ENCODE measurements around the gene SREK1.

Gene SREK1

GRCh38 chr5:66142417-66142816 is 1.7 kb upstream of the SREK1 start:
- Mint-ChIP-seq H3K9me3 (no peaks in the 10 kb centered on the region), H3K4me3 (peak overlapping the region; percentile 99), H3K36me3 (ENCODE audit: insufficient read depth) (peaks cover 21% of the 10 kb centered on the region), H3K4me1 (peaks cover 12% of the 10 kb centered on the region), H3K27me3 (no peaks in the 10 kb centered on the region), H3K27ac (ENCODE audit: low read depth) (peak overlapping the region; percentile 100)
- DNase-seq (ENCODE audit: low spot score in 2 of 2) (no peak), ATAC-seq (replicated peaks; ENCODE audit: extremely low read depth, poor library complexity, severe bottlenecking) (no peak)

GRCh38 chr5:66143473-66144073 is 527 bp upstream of the SREK1 start:
- Mint-ChIP-seq H3K4me1 (peaks cover 19% of the 10 kb centered on the region), H3K36me3 (ENCODE audit: insufficient read depth) (peaks cover 21% of the 10 kb centered on the region), H3K9me3 (no peaks in the 10 kb centered on the region), H3K27me3 (no peaks in the 10 kb centered on the region), H3K4me3 (peak overlapping the region; percentile 99), H3K27ac (ENCODE audit: low read depth) (peak overlapping the region; percentile 100)
- ATAC-seq (replicated peaks; ENCODE audit: extremely low read depth, poor library complexity, severe bottlenecking) (no peak), DNase-seq (ENCODE audit: low spot score in 2 of 2) (no peak)

- Mint-ChIP-seq H3K9me3 (no peaks in the 10 kb centered on the region), H3K4me1 (peaks cover 30% of the 10 kb centered on the region), H3K36me3 (ENCODE audit: insufficient read depth) (peaks cover 21% of the 10 kb centered on the region), H3K27ac (ENCODE audit: low read depth) (peak overlapping the region; percentile 100), H3K27me3 (no peaks in the 10 kb centered on the region), H3K4me3 (peak overlapping the region; percentile 99)
- ATAC-seq (replicated peaks; ENCODE audit: extremely low read depth, poor library complexity, severe bottlenecking) (peak; percentile 59), DNase-seq (ENCODE audit: low spot score in 2 of 2) (no peak)
Observed at GRCh38 chr5:66144834-66145390, 812 bp downstream of the SREK1 start.

GRCh38 chr5:66145737-66146136 is 1.6 kb downstream of the SREK1 start:
- peaks cover 38% of the 10 kb centered on the region for H3K4me1 Mint-ChIP-seq
- H3K27me3 Mint-ChIP-seq = no peaks in the 10 kb centered on the region
- DNase-seq (ENCODE audit: low spot score in 2 of 2) (no peak), ATAC-seq (replicated peaks; ENCODE audit: extremely low read depth, poor library complexity, severe bottlenecking) (no peak)
- no peaks in the 10 kb centered on the region for H3K9me3 Mint-ChIP-seq
- peaks cover 24% of the 10 kb centered on the region for H3K36me3 Mint-ChIP-seq (ENCODE audit: insufficient read depth)
- peak overlapping the region; percentile 99 for H3K4me3 Mint-ChIP-seq
- peak overlapping the region; percentile 100 for H3K27ac Mint-ChIP-seq (ENCODE audit: low read depth)

- no peaks in the 10 kb centered on the region for H3K27me3 Mint-ChIP-seq
- no peak for DNase-seq (ENCODE audit: low spot score in 2 of 2)
- H3K9me3 Mint-ChIP-seq = no peaks in the 10 kb centered on the region
- peaks cover 59% of the 10 kb centered on the region for H3K4me1 Mint-ChIP-seq
- ATAC-seq (replicated peaks; ENCODE audit: extremely low read depth, poor library complexity, severe bottlenecking) = no peak
- H3K36me3 Mint-ChIP-seq (ENCODE audit: insufficient read depth) = peaks cover 12% of the 10 kb centered on the region
- no peak overlapping the region for H3K4me3 Mint-ChIP-seq
- H3K27ac Mint-ChIP-seq (ENCODE audit: low read depth) = no peak overlapping the region
Observed at GRCh38 chr5:66149950-66150349, 5.8 kb downstream of the SREK1 start.

- DNase-seq (ENCODE audit: low spot score in 2 of 2) = no peak
- no peak overlapping the region for H3K27ac Mint-ChIP-seq (ENCODE audit: low read depth)
- no peaks in the 10 kb centered on the region for H3K27me3 Mint-ChIP-seq
- no peaks in the 10 kb centered on the region for H3K9me3 Mint-ChIP-seq
- peaks cover 7% of the 10 kb centered on the region for H3K36me3 Mint-ChIP-seq (ENCODE audit: insufficient read depth)
- ATAC-seq (replicated peaks; ENCODE audit: extremely low read depth, poor library complexity, severe bottlenecking) = no peak
- peaks cover 60% of the 10 kb centered on the region for H3K4me1 Mint-ChIP-seq
- no peak overlapping the region for H3K4me3 Mint-ChIP-seq
Observed at GRCh38 chr5:66151030-66151429, 6.9 kb downstream of the SREK1 start.

GRCh38 chr5:66151491-66151890 is 7.4 kb downstream of the SREK1 start:
- peaks cover 62% of the 10 kb centered on the region for H3K4me1 Mint-ChIP-seq

GRCh38 chr5:66157046-66157445 is 12.9 kb downstream of the SREK1 start:
- Mint-ChIP-seq H3K4me1 (peaks cover 25% of the 10 kb centered on the region), H3K27me3 (no peaks in the 10 kb centered on the region), H3K36me3 (ENCODE audit: insufficient read depth) (peaks cover 33% of the 10 kb centered on the region), H3K9me3 (no peaks in the 10 kb centered on the region), H3K4me3 (no peak overlapping the region), H3K27ac (ENCODE audit: low read depth) (no peak overlapping the region)
- DNase-seq (ENCODE audit: low spot score in 2 of 2) (no peak), ATAC-seq (replicated peaks; ENCODE audit: extremely low read depth, poor library complexity, severe bottlenecking) (no peak)

More at GRCh38 chr5:66151491-66151890, 7.4 kb downstream of the SREK1 start:
- DNase-seq (ENCODE audit: low spot score in 2 of 2) (no peak), ATAC-seq (replicated peaks; ENCODE audit: extremely low read depth, poor library complexity, severe bottlenecking) (no peak)
- Mint-ChIP-seq H3K27ac (ENCODE audit: low read depth) (no peak overlapping the region), H3K4me3 (no peak overlapping the region), H3K36me3 (ENCODE audit: insufficient read depth) (peaks cover 11% of the 10 kb centered on the region), H3K9me3 (no peaks in the 10 kb centered on the region), H3K27me3 (no peaks in the 10 kb centered on the region)

- ATAC-seq (replicated peaks; ENCODE audit: extremely low read depth, poor library complexity, severe bottlenecking) (no peak), DNase-seq (ENCODE audit: low spot score in 2 of 2) (no peak)
- Mint-ChIP-seq H3K27me3 (no peaks in the 10 kb centered on the region), H3K4me1 (peaks cover 11% of the 10 kb centered on the region), H3K4me3 (no peak overlapping the region), H3K9me3 (no peaks in the 10 kb centered on the region), H3K36me3 (ENCODE audit: insufficient read depth) (peaks cover 52% of the 10 kb centered on the region), H3K27ac (ENCODE audit: low read depth) (no peak overlapping the region)
Observed at GRCh38 chr5:66161356-66161755, 17.3 kb downstream of the SREK1 start.

- ATAC-seq (replicated peaks; ENCODE audit: extremely low read depth, poor library complexity, severe bottlenecking) = no peak
- peaks cover 8% of the 10 kb centered on the region for H3K4me1 Mint-ChIP-seq
- DNase-seq (ENCODE audit: low spot score in 2 of 2) = no peak
- H3K9me3 Mint-ChIP-seq = no peaks in the 10 kb centered on the region
- no peak overlapping the region for H3K27ac Mint-ChIP-seq (ENCODE audit: low read depth)
- H3K36me3 Mint-ChIP-seq (ENCODE audit: insufficient read depth) = peaks cover 48% of the 10 kb centered on the region
- no peaks in the 10 kb centered on the region for H3K27me3 Mint-ChIP-seq
- H3K4me3 Mint-ChIP-seq = no peak overlapping the region
Observed at GRCh38 chr5:66164044-66164790, 20.1 kb downstream of the SREK1 start.

- Mint-ChIP-seq H3K4me1 (peaks cover 29% of the 10 kb centered on the region), H3K9me3 (no peaks in the 10 kb centered on the region), H3K27ac (ENCODE audit: low read depth) (no peak overlapping the region), H3K27me3 (no peaks in the 10 kb centered on the region), H3K4me3 (no peak overlapping the region), H3K36me3 (ENCODE audit: insufficient read depth) (peaks cover 40% of the 10 kb centered on the region)
- ATAC-seq (replicated peaks; ENCODE audit: extremely low read depth, poor library complexity, severe bottlenecking) (no peak), DNase-seq (ENCODE audit: low spot score in 2 of 2) (no peak)
Observed at GRCh38 chr5:66168226-66168625, 24.1 kb downstream of the SREK1 start.

- ATAC-seq (replicated peaks; ENCODE audit: extremely low read depth, poor library complexity, severe bottlenecking) (no peak), DNase-seq (ENCODE audit: low spot score in 2 of 2) (no peak)
Observed at GRCh38 chr5:66169534-66169933, 25.4 kb downstream of the SREK1 start.

More at GRCh38 chr5:66169534-66169933, 25.4 kb downstream of the SREK1 start:
- no peak overlapping the region for H3K4me3 Mint-ChIP-seq
- no peaks in the 10 kb centered on the region for H3K27me3 Mint-ChIP-seq
- peaks cover 38% of the 10 kb centered on the region for H3K36me3 Mint-ChIP-seq (ENCODE audit: insufficient read depth)
- H3K9me3 Mint-ChIP-seq = no peaks in the 10 kb centered on the region
- H3K4me1 Mint-ChIP-seq = peaks cover 29% of the 10 kb centered on the region
- peak overlapping the region; percentile 95 for H3K27ac Mint-ChIP-seq (ENCODE audit: low read depth)
